ENCODE measurements around the gene KDSR.

The KDSR gene

GRCh38 chr18:63302220-63302619 is 64.8 kb downstream of the KDSR start:
- DNase-seq: no peak

- DNase-seq: no peak
These were observed 65.6 kb downstream of the KDSR start for GRCh38 chr18:63301434-63301833.

GRCh38 chr18:63299837-63300745 is 66.9 kb downstream of the KDSR start:
- DNase-seq: no peak

- DNase-seq: no peak
These were observed 68.3 kb downstream of the KDSR start for GRCh38 chr18:63298400-63299365.

- no peak for DNase-seq
These were observed 69.2 kb downstream of the KDSR start for GRCh38 chr18:63297687-63298399.

GRCh38 chr18:63293935-63294334 is 73.1 kb downstream of the KDSR start:
- no peak for DNase-seq

- DNase-seq: no peak
These were observed 73.9 kb downstream of the KDSR start for GRCh38 chr18:63292831-63293683.

GRCh38 chr18:63291278-63291677 is 75.7 kb downstream of the KDSR start:
- no peak for DNase-seq

GRCh38 chr18:63290821-63291200 is 76.2 kb downstream of the KDSR start:
- no peak for DNase-seq

GRCh38 chr18:63290166-63290820 is 76.7 kb downstream of the KDSR start:
- DNase-seq: no peak

- no peak for DNase-seq
These were observed 78.7 kb downstream of the KDSR start for GRCh38 chr18:63288311-63288710.

- no peak for DNase-seq
These were observed 79.2 kb downstream of the KDSR start for GRCh38 chr18:63287691-63288220.

GRCh38 chr18:63286926-63287325 is 80.1 kb downstream of the KDSR start:
- no peak for DNase-seq

GRCh38 chr18:63284827-63285733 is 81.9 kb downstream of the KDSR start:
- no peak for DNase-seq

- DNase-seq: no peak
These were observed 82.7 kb downstream of the KDSR start for GRCh38 chr18:63284173-63284799.

- DNase-seq: no peak
These were observed 83.5 kb downstream of the KDSR start for GRCh38 chr18:63283305-63284094.

GRCh38 chr18:63282793-63283192 is 84.2 kb downstream of the KDSR start:
- no peak for DNase-seq

Measured in NCI-H510A treated with DMSO at 0.1 percent for 48 hours (cell line).